Measurements from ENCODE around the gene ARL4A. TPM values are rescaled to one million over a fixed set of nuclear protein-coding genes. Genes with fewer than 3 reads are reported as not detected.

ARL4A gene
- total RNA-seq, 1 donor from 2014 or later, result 12.3 TPM

GRCh38 chr7:12703881-12704280 lies 16.4 kb downstream of the ARL4A start:
- Mint-ChIP-seq H3K36me3 (ENCODE audit: unreplicated experiment) (peaks cover 9% of the 10 kb centered on the region), H3K27ac (ENCODE audit: unreplicated experiment) (no peak overlapping the region), H3K9me3 (ENCODE audit: unreplicated experiment) (no peaks in the 10 kb centered on the region), H3K4me3 (ENCODE audit: unreplicated experiment) (no peak overlapping the region), H3K4me1 (ENCODE audit: low read depth, unreplicated experiment) (no peaks in the 10 kb centered on the region), H3K27me3 (ENCODE audit: unreplicated experiment) (peaks cover 3% of the 10 kb centered on the region)
- DNase-seq, result no peak
- TF ChIP-seq CTCF (IDR thresholded peaks at IDR 0.05; ENCODE audit: partially characterized antibody, unreplicated experiment), result no peak

- no peak for TF ChIP-seq CTCF (IDR thresholded peaks at IDR 0.05; ENCODE audit: partially characterized antibody, unreplicated experiment)
- H3K27me3 Mint-ChIP-seq (ENCODE audit: unreplicated experiment), result peaks cover 3% of the 10 kb centered on the region
- DNase-seq, result no peak
- H3K4me3 Mint-ChIP-seq (ENCODE audit: unreplicated experiment), result no peak overlapping the region
- peaks cover 9% of the 10 kb centered on the region for H3K36me3 Mint-ChIP-seq (ENCODE audit: unreplicated experiment)
- H3K27ac Mint-ChIP-seq (ENCODE audit: unreplicated experiment), result no peak overlapping the region
- no peaks in the 10 kb centered on the region for H3K4me1 Mint-ChIP-seq (ENCODE audit: low read depth, unreplicated experiment)
- H3K9me3 Mint-ChIP-seq (ENCODE audit: unreplicated experiment), result no peaks in the 10 kb centered on the region
Measured at GRCh38 chr7:12705878-12706277, 18.4 kb downstream of the ARL4A start.

- Mint-ChIP-seq H3K27me3 (ENCODE audit: unreplicated experiment) (peaks cover 3% of the 10 kb centered on the region), H3K4me3 (ENCODE audit: unreplicated experiment) (no peak overlapping the region), H3K27ac (ENCODE audit: unreplicated experiment) (no peak overlapping the region), H3K4me1 (ENCODE audit: low read depth, unreplicated experiment) (no peaks in the 10 kb centered on the region), H3K36me3 (ENCODE audit: unreplicated experiment) (no peaks in the 10 kb centered on the region), H3K9me3 (ENCODE audit: unreplicated experiment) (no peaks in the 10 kb centered on the region)
- TF ChIP-seq CTCF (IDR thresholded peaks at IDR 0.05; ENCODE audit: partially characterized antibody, unreplicated experiment), result no peak
- no peak for DNase-seq
Measured at GRCh38 chr7:12706900-12707536, 19.6 kb downstream of the ARL4A start.

- Mint-ChIP-seq H3K9me3 (ENCODE audit: unreplicated experiment) (no peaks in the 10 kb centered on the region), H3K4me3 (ENCODE audit: unreplicated experiment) (no peak overlapping the region), H3K36me3 (ENCODE audit: unreplicated experiment) (no peaks in the 10 kb centered on the region), H3K27me3 (ENCODE audit: unreplicated experiment) (peaks cover 3% of the 10 kb centered on the region), H3K27ac (ENCODE audit: unreplicated experiment) (no peak overlapping the region), H3K4me1 (ENCODE audit: low read depth, unreplicated experiment) (no peaks in the 10 kb centered on the region)
- TF ChIP-seq CTCF (IDR thresholded peaks at IDR 0.05; ENCODE audit: partially characterized antibody, unreplicated experiment), result no peak
- no peak for DNase-seq
Measured at GRCh38 chr7:12708314-12708713, 20.9 kb downstream of the ARL4A start.

GRCh38 chr7:12709726-12710502 lies 22.5 kb downstream of the ARL4A start:
- DNase-seq, result no peak
- Mint-ChIP-seq H3K9me3 (ENCODE audit: unreplicated experiment) (no peaks in the 10 kb centered on the region), H3K4me3 (ENCODE audit: unreplicated experiment) (no peak overlapping the region), H3K4me1 (ENCODE audit: low read depth, unreplicated experiment) (peaks cover 1% of the 10 kb centered on the region), H3K36me3 (ENCODE audit: unreplicated experiment) (no peaks in the 10 kb centered on the region), H3K27ac (ENCODE audit: unreplicated experiment) (no peak overlapping the region), H3K27me3 (ENCODE audit: unreplicated experiment) (no peaks in the 10 kb centered on the region)
- no peak for TF ChIP-seq CTCF (IDR thresholded peaks at IDR 0.05; ENCODE audit: partially characterized antibody, unreplicated experiment)

Measured in glutamatergic neuron (in vitro differentiated cells).